ENCODE measurements around the gene MAP4. TPM values are rescaled to one million over a fixed set of nuclear protein-coding genes. Genes with fewer than 3 reads are reported as not detected.
A peak's percentile ranks its signal among the peaks of the same experiment; 100 is the strongest.

Gene MAP4
- total and polyA plus RNA-seq, 2 of the 13 experiments (the other 11 are each of a cell fraction or from before 2014, with no cell fraction given): 33.1 to 38.7 TPM

DNA sequence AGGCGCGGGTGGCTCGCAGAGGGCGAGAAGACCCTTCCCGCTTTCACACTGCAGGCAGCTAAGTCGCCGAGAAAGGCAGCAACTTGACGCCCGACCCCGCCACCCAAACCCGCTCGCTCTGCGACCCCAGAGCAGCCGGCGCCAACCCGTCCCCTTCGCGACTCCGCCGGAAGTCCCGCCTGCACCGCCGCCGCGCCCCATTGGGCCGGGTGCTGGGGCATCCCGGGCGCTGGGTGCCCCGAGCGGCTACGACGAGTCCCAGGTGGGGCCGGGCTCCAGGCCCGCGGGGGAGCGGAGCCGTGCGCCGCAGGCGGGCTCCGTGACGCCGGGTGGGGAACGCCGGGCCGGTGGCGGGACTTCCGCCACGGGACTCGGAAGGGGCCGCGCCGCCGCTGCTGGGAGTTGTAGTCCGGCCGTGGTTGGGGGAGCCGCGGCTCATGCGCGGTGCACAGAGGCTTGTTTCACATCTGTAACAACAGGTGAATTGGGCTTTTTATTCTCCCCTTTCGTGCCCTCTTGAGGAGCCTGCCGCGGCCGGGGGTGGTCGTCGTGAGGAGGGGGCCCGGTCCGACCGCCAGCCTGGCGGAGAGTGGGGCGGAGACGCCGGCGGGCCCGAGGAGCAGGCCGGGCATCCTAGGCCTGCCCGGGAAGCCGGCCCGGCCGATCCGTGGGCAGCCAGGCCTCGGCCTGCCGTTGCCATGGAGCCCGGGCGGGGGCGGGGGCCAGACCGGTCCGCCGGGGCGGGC lies 213.3 kb downstream of the MAP4 start, which contains the start of gene DHX30 (continued):
- TF ChIP-seq GABPA (IDR thresholded peaks at IDR 0.05; ENCODE audit: low read depth, low read length) (peak; percentile 92), GABPA (CRISPR knock-in tag; IDR thresholded peaks at IDR 0.05; ENCODE audit: low read depth) (peak; percentile 89), ETV5 (CRISPR knock-in tag; IDR thresholded peaks at IDR 0.05; ENCODE audit: borderline replicate concordance) (no peak), PITX1 (CRISPR knock-in tag; IDR thresholded peaks at IDR 0.05) (0 out of 2 replicates have a peak, but pooled peaks have one; percentile 16), ZNF296 (CRISPR knock-in tag; conservative IDR thresholded peaks at IDR 0.05) (no peak), FOSL2 (CRISPR knock-in tag; IDR thresholded peaks at IDR 0.05) (no peak), ZNF772 (CRISPR knock-in tag; IDR thresholded peaks at IDR 0.05) (no peak), JUND (CRISPR knock-in tag; IDR thresholded peaks at IDR 0.05) (no peak), XBP1 (CRISPR knock-in tag; IDR thresholded peaks at IDR 0.05) (no peak), CHD4 (IDR thresholded peaks at IDR 0.05; ENCODE audit: borderline replicate concordance, low read length) (no peak)
- TF ChIP-seq, protein P1, sequence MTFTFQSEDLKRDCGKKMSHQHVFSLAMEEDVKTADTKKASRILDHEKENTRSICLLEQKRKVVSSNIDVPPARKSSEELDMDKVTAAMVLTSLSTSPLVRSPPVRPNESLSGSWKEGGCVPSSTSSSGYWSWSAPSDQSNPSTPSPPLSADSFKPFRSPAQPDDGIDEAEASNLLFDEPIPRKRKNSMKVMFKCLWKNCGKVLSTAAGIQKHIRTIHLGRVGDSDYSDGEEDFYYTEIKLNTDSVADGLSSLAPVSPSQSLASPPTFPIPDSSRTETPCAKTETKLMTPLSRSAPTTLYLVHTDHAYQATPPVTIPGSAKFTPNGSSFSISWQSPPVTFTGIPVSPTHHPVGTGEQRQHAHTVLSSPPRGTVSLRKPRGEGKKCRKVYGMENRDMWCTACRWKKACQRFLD (CRISPR knock-in tag; IDR thresholded peaks at IDR 0.05; ENCODE audit: borderline replicate concordance): no peak; the same call in 1 of the 2 replicates
- TF ChIP-seq, protein P2, sequence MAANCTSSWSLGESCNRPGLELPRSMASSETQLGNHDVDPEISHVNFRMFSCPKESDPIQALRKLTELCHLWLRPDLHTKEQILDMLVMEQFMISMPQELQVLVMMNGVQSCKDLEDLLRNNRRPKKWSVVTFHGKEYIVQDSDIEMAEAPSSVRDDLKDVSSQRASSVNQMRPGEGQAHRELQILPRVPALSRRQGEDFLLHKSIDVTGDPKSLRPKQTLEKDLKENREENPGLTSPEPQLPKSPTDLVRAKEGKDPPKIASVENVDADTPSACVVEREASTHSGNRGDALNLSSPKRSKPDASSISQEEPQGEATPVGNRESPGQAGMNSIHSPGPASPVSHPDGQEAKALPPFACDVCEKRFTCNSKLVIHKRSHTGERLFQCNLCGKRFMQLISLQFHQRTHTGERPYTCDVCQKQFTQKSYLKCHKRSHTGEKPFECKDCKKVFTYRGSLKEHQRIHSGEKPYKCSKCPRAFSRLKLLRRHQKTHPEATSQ (CRISPR knock-in tag; IDR thresholded peaks at IDR 0.05; ENCODE audit: borderline replicate concordance): no peak
- TF ChIP-seq, protein P3, sequence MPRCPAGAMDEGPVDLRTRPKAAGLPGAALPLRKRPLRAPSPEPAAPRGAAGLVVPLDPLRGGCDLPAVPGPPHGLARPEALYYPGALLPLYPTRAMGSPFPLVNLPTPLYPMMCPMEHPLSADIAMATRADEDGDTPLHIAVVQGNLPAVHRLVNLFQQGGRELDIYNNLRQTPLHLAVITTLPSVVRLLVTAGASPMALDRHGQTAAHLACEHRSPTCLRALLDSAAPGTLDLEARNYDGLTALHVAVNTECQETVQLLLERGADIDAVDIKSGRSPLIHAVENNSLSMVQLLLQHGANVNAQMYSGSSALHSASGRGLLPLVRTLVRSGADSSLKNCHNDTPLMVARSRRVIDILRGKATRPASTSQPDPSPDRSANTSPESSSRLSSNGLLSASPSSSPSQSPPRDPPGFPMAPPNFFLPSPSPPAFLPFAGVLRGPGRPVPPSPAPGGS (CRISPR knock-in tag; IDR thresholded peaks at IDR 0.05): peak; percentile 40; the same call in 1 of the 2 replicates
- TF ChIP-seq, protein P4, sequence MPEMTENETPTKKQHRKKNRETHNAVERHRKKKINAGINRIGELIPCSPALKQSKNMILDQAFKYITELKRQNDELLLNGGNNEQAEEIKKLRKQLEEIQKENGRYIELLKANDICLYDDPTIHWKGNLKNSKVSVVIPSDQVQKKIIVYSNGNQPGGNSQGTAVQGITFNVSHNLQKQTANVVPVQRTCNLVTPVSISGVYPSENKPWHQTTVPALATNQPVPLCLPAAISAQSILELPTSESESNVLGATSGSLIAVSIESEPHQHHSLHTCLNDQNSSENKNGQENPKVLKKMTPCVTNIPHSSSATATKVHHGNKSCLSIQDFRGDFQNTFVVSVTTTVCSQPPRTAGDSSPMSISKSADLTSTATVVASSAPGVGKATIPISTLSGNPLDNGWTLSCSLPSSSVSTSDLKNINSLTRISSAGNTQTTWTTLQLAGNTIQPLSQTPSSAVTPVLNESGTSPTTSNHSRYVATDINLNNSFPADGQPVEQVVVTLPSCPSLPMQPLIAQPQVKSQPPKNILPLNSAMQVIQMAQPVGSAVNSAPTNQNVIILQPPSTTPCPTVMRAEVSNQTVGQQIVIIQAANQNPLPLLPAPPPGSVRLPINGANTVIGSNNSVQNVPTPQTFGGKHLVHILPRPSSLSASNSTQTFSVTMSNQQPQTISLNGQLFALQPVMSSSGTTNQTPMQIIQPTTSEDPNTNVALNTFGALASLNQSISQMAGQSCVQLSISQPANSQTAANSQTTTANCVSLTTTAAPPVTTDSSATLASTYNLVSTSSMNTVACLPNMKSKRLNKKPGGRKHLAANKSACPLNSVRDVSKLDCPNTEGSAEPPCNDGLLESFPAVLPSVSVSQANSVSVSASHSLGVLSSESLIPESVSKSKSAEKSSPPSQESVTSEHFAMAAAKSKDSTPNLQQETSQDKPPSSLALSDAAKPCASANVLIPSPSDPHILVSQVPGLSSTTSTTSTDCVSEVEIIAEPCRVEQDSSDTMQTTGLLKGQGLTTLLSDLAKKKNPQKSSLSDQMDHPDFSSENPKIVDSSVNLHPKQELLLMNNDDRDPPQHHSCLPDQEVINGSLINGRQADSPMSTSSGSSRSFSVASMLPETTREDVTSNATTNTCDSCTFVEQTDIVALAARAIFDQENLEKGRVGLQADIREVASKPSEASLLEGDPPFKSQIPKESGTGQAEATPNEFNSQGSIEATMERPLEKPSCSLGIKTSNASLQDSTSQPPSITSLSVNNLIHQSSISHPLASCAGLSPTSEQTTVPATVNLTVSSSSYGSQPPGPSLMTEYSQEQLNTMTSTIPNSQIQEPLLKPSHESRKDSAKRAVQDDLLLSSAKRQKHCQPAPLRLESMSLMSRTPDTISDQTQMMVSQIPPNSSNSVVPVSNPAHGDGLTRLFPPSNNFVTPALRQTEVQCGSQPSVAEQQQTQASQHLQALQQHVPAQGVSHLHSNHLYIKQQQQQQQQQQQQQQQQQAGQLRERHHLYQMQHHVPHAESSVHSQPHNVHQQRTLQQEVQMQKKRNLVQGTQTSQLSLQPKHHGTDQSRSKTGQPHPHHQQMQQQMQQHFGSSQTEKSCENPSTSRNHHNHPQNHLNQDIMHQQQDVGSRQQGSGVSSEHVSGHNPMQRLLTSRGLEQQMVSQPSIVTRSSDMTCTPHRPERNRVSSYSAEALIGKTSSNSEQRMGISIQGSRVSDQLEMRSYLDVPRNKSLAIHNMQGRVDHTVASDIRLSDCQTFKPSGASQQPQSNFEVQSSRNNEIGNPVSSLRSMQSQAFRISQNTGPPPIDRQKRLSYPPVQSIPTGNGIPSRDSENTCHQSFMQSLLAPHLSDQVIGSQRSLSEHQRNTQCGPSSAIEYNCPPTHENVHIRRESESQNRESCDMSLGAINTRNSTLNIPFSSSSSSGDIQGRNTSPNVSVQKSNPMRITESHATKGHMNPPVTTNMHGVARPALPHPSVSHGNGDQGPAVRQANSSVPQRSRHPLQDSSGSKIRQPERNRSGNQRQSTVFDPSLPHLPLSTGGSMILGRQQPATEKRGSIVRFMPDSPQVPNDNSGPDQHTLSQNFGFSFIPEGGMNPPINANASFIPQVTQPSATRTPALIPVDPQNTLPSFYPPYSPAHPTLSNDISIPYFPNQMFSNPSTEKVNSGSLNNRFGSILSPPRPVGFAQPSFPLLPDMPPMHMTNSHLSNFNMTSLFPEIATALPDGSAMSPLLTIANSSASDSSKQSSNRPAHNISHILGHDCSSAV (CRISPR knock-in tag; IDR thresholded peaks at IDR 0.05; ENCODE audit: borderline replicate concordance): no peak
